ENCODE data around the gene CARD10.

Gene CARD10

DNA sequence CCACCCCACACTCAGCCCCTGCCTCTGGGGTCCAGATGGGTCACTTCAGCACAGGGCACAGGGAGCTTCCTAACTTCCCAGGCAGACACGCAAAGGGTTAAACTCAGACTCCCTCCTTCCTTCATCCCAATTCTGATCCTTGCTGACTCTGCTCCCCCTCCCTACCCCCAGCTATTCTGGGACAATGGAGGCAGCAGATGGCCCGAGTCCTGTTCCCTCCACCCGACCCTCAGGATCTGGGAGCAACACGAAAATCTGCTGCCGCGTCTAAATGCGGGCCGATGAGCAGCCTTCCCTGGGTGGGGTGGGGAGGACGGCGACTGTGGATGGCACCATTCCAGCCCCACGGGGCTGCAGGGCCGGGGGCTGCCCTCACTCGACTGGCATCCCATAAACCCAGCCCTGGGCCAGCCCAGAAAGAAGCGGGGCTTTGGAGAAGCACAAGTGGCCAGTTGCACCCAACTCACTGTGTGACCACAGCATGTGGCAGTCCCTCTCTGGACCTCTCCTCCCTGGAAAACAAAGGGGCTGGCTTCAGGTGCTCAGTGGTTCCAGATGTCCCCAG lies 51.7 kb downstream of the CARD10 start:
- no peak for DNase-seq (ENCODE audit: low read depth)

GRCh38 chr22:37464181-37464580 lies 55.0 kb downstream of the CARD10 start:
- DNase-seq (ENCODE audit: low read depth), result peak; percentile 53

DNA sequence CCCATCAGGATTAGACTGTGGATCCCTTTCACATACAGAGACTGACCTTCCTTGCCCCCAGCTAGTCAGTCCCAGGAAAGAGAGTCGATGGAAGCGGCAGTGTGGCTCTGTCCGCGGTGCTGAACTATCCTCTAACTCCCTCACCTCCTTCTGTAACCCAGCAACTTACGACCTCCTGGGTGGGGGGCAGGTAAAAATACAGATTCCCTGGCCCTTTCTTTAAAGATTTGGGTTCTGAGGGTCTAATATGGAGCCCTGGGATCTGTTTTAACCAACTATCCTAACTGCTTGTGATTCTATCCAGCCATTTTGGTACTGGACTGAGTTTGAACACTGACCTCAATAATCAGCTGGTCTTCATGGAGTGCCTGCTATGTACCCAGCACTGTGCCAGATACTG lies 56.2 kb downstream of the CARD10 start:
- peak; percentile 52 for DNase-seq (ENCODE audit: low read depth)

GRCh38 chr22:37462436-37462835 lies 56.8 kb downstream of the CARD10 start:
- DNase-seq (ENCODE audit: low read depth), result no peak

DNA sequence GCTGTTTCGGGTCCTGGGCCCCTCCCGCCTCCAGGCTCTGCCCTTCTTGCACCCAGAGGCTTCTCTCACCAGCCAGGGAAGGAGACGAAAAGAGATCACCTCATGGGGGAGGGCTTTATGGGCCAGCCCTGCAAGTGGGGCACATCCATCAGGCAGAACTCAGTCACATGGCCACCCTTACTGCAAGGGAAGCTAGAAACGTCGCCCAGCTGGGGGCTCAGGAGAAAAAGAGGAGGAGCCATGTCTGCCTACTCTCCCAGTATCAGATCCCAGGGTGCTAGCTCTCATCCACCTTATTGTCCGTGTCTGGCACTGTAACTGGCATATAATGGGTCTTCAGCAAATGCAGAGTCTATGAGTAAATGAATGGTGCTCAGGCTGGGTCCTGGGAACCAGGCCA lies 57.3 kb downstream of the CARD10 start:
- no peak for DNase-seq (ENCODE audit: low read depth)

DNA sequence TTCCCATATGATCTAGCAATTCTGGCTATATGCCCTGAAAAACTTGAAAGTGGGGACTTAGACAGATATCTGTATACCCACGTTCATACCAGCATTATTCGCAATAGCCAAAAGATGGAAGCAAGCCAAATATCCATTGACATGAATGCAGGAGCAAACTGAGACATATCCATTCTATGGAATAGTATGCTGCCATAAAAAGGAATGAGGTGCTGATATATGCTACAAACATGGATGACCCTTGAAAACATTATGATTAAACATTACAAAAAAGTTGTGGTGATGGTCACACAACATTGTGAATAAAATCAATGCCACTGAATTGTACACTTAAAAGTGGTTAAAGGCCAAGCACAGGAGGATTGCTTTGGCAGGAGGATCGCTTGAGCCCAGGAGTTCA lies 58.5 kb downstream of the CARD10 start:
- no peak for DNase-seq (ENCODE audit: low read depth)

- no peak for DNase-seq (ENCODE audit: low read depth)
These were observed 60.0 kb downstream of the CARD10 start for GRCh38 chr22:37459206-37459605.

- peak; percentile 71 for DNase-seq (ENCODE audit: low read depth)
These were observed 61.9 kb downstream of the CARD10 start for GRCh38 chr22:37457093-37457893.

DNA sequence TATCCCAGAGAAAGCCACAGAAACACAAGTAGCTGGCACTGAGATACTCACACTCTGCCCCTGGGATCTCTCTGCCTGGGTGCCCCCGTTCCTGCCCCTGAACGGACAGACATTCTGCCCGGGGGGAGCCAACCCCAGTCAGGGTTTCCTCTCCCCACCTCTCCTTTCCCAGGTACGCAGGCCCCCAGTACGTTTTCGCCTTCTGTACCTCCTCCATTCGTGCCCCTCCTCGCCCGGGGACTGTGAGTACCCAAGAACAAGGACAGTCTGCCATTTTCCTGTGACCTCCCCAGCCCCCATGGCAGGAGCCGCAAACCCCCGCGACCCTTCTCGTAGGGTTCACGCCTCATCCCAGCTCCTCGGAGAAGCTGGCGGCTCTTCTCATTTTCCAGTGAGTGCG lies 62.9 kb downstream of the CARD10 start:
- DNase-seq (ENCODE audit: low read depth), result no peak

GRCh38 chr22:37455896-37456295 lies 63.3 kb downstream of the CARD10 start:
- peak; percentile 22 for DNase-seq (ENCODE audit: low read depth)

DNA sequence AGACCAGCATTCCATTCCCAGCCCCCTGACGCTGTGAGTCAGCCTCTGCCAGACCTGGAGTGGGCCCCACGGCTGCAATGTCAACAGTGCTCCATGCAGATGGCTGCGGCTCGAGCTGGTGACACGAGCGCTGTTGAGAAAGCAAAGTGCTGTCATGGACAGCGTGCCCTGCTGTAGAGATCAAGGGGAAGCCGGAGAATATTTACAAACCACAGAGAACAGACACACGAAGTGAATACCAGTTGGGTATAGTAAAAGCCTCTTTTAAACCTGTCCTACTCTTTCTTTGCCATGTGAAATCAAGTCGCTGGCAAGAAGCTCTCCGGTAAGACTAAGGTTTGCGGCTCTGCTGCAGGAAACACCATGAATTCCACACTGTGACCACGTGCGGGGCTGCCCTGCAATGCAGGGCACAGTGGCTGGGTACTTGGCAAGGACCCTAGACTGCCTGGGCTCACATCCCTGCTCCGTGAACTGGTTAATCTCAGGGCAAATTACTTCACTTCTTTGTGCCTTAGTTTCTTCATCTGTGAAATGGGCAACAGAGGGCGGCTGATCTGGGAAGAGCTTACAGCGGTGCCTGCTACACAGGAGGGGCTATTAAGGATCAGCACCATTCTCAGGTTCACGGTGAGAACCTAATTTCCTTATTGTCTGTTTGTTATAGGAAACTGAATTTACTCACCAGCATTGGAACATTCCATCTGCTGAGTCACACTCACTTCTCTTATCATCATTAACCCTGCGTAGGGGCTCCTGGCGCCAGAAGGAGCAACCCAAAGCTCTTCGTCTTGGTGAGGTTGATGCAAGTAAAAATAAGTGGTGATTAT lies 64.1 kb downstream of the CARD10 start:
- peak; percentile 94 for DNase-seq (ENCODE audit: low read depth)

- DNase-seq (ENCODE audit: low read depth), result no peak
These were observed 65.5 kb downstream of the CARD10 start for GRCh38 chr22:37453696-37454095.

- DNase-seq (ENCODE audit: low read depth), result no peak
These were observed 68.0 kb downstream of the CARD10 start for GRCh38 chr22:37451218-37451617.

DNA sequence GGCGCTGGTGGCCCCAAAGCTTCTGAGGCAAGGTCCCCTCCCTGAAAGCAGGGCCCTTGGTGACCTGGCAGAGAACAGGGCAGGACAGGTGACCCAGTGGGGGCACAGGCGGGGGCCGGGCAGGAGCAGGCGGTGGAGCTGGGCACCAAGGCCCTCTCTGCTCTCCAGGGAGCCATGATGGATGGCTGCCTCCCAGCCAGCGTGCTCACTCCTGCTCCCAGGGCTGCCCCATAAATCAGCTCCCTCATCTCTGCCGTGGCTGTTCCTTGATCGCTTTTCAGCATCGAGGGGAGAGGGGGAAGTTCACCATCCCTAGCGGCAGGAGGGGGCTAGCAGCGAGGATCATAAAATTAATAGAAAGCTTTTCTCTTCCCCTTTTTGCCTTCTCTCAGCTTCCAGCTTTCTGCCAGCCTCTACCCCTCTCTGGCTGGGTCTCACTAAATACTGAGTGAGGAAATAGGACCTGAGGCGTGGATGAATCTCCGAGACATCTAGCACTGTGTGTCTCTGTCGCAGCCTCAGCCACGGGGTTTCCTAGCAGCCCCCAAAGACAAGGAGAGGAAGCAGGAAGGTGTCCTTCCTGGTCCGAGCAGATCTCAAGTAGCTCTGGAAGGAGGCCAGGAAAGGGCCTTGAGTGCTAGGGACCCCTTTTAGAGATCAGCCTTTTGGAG lies 69.7 kb downstream of the CARD10 start:
- DNase-seq (ENCODE audit: low read depth), result no peak

GRCh38 chr22:37448516-37449127 lies 70.6 kb downstream of the CARD10 start:
- DNase-seq (ENCODE audit: low read depth), result no peak

GRCh38 chr22:37445501-37445900 lies 73.7 kb downstream of the CARD10 start:
- DNase-seq (ENCODE audit: low read depth), result no peak

- peak; percentile 32 for DNase-seq (ENCODE audit: low read depth)
These were observed 75.2 kb downstream of the CARD10 start for GRCh38 chr22:37443977-37444376.

- no peak for DNase-seq (ENCODE audit: low read depth)
These were observed 76.1 kb downstream of the CARD10 start for GRCh38 chr22:37443086-37443485.

DNA sequence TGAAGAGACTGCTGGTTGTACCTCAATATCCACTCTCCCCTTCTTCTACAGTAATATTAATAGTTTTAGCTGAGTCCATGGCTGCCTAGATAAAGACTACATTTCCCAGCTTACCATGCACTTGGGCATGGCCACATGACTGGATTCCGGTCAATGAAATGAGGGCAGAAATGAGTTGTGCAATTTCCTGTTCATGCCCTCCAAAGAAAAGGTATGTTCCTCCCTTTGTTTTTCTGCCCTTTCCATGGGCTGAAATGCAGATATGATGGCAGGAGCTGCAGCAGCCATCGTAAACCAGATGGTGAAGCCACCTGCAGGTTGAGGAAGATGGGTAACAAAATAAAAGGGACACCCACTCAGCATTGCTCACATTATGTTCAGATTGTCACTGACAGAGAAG lies 76.7 kb downstream of the CARD10 start:
- DNase-seq (ENCODE audit: low read depth), result peak; percentile 73

DNA sequence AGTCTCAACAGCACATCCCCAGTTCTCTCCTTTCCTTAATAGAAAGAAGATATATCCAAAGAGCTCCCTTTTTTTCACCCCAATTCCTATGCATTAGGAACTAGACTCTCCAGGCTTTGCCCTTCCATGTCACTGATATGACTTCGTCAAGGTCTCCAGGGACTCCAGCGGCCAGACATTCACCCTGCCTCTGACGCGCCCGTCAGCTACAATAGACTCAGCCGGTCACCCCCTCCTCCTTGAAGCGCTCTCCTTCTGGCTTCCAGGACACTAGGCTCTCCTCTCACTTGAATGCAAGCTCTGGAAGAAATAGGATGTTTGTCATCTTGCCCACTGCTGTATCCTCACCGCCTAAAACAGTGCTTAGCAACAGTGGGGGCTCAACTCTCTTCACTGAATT lies 77.1 kb downstream of the CARD10 start:
- DNase-seq (ENCODE audit: low read depth), result no peak

- no peak for DNase-seq (ENCODE audit: low read depth)
These were observed 78.3 kb downstream of the CARD10 start for GRCh38 chr22:37440875-37441274.
